ENCODE data around the gene NPBWR2. TPM values are rescaled to one million over a fixed set of nuclear protein-coding genes. Genes with fewer than 3 reads are reported as not detected.

Gene NPBWR2
- total and polyA plus RNA-seq, 9 of the 15 experiments (the other 6 are each of a cell fraction or from before 2014, with no cell fraction given) = not detected

- no peak for TF ChIP-seq MBD1 (CRISPR knock-in tag; IDR thresholded peaks at IDR 0.05)
- no peak for TF ChIP-seq PATZ1 (CRISPR knock-in tag; IDR thresholded peaks at IDR 0.05; ENCODE audit: borderline replicate concordance)
- no peak for TF ChIP-seq KLF16 (IDR thresholded peaks at IDR 0.05)
- no peak for TF ChIP-seq ZNF695 (CRISPR knock-in tag; IDR thresholded peaks at IDR 0.05)
- no peak for TF ChIP-seq TBP (optimal IDR thresholded peaks at IDR 0.05; ENCODE audit: low read depth, low read length)
Observed at GRCh38 chr20:64075556-64075955, 31.8 kb downstream of the NPBWR2 start (continued).

GRCh38 chr20:64074963-64075362 is 32.4 kb downstream of the NPBWR2 start:
- no peak for TF ChIP-seq MED1 (CRISPR knock-in tag; IDR thresholded peaks at IDR 0.05; ENCODE audit: borderline replicate concordance)
- no peak for TF ChIP-seq GABPA (tag; conservative IDR thresholded peaks at IDR 0.05; ENCODE audit: low read depth)
- TF ChIP-seq CEBPB (tag; IDR thresholded peaks at IDR 0.05) = no peak
- TF ChIP-seq FOXK2 (conservative IDR thresholded peaks at IDR 0.05 in 1 of 2, IDR thresholded peaks at IDR 0.05 in 1 of 2; ENCODE audit: low read depth in 2 of 2) = no peak
- no peak for TF ChIP-seq TAF7 (tag; IDR thresholded peaks at IDR 0.05)
- no peak for TF ChIP-seq CREM (IDR thresholded peaks at IDR 0.05; ENCODE audit: low read depth)
- H3K4me2 ChIP-seq (ENCODE audit: insufficient read depth, low read length) = no peak overlapping the region
- ChIA-PET POLR2A (no interaction called here), CTCF (ENCODE audit: low intra/inter-chr PET ratio) (no interaction called here)
- peaks cover 8% of the 10 kb centered on the region; the same call in 1 of the 3 replicates for H3K36me3 ChIP-seq (ENCODE audit: control insufficient read depth, insufficient read depth, low read length)
- 88% methylated on average over 7 of the region's 8 CpGs for WGBS (ENCODE audit: insufficient coverage, low coverage, missing lambda C conversion rate)
- no peaks in the 10 kb centered on the region for H3K27me3 ChIP-seq (ENCODE audit: control insufficient read depth in 2 of 2, insufficient read depth in 2 of 2, low read length in 2 of 2)
- no TSS peak for BruUV-seq (replicated peaks)
- no peak overlapping the region; a peak in 1 of 4 replicates for H3K9ac ChIP-seq (ENCODE audit: insufficient read depth in 1 of 2, low read depth in 2 of 2, low read length in 2 of 2)
- H3K9me3 ChIP-seq (replicated peaks; ENCODE audit: control insufficient read depth, insufficient read depth, low read depth, low read length) = no peaks in the 10 kb centered on the region
- intact Hi-C loops (cut with micrococcal nuclease) (no loop called here), in situ Hi-C loops (cut with MboI) (no loop called here)
- H3K79me2 ChIP-seq (ENCODE audit: control insufficient read depth, insufficient read depth, low read length) = peaks cover 10% of the 10 kb centered on the region; the same call in 2 of the 3 replicates
- peaks cover 13 to 82% of the 10 kb centered on the region in 2 experiments; a peak in 4 of 5 replicates for H3K4me1 ChIP-seq (replicated peaks in 1 of 2; ENCODE audit: control insufficient read depth in 2 of 2, insufficient read depth in 2 of 2, low read length in 2 of 2)
- DNase-seq (ENCODE audit: extremely low read depth in 1 of 4, low spot score in 3 of 4) (no peak), FAIRE-seq (no peak), ATAC-seq (no peak)
- H4K20me1 ChIP-seq (replicated peaks; ENCODE audit: control insufficient read depth, insufficient read depth, low read length) = no peaks in the 10 kb centered on the region
- H3K9me1 ChIP-seq (ENCODE audit: control insufficient read depth, insufficient read depth, low read length) = no peaks in the 10 kb centered on the region
- H3K4me3 ChIP-seq = no peak overlapping the region
- no peak overlapping the region for H2AFZ ChIP-seq (ENCODE audit: low read depth, low read length)
- no peak overlapping the region for H3K27ac ChIP-seq (ENCODE audit: extremely low read depth, low read depth, low read length)
